ENCODE data around the gene DNMT3B. TPM values are rescaled to one million over a fixed set of nuclear protein-coding genes. Genes with fewer than 3 reads are reported as not detected.

The DNMT3B gene
- total RNA-seq, 6 donors from 2014 or later: 0.76 to 2.1 (median 1.7) TPM; not detected in 1

- DNase-seq (peak in 1 of 2 donors; percentile 76), ATAC-seq (ENCODE audit: low FRiP score in 2 of 2) (no peak)
- no peak overlapping the region for H3K4me3 ChIP-seq
- WGBS, 2 donors: 57 to 79% methylated on average over 4 of the region's 4 CpGs
- H3K9me3 ChIP-seq: no peaks in the 10 kb centered on the region
- no peaks in the 10 kb centered on the region for H3K27me3 ChIP-seq
- peaks cover 6 to 29% (median 14%) of the 10 kb centered on the region in 4 donors for H3K4me1 ChIP-seq
- TF ChIP-seq EP300 (IDR thresholded peaks at IDR 0.05) (no peak), POLR2A (IDR thresholded peaks at IDR 0.05) (no peak), CTCF (IDR thresholded peaks at IDR 0.05) (no peak), POLR2AphosphoS5 (IDR thresholded peaks at IDR 0.05) (no peak)
- H3K36me3 ChIP-seq: peaks cover 3 to 30% (median 7%) of the 10 kb centered on the region in 4 donors
- no peak overlapping the region for H3K27ac ChIP-seq
These were observed 30.3 kb upstream of the DNMT3B start for GRCh38 chr20:32731882-32732266.

GRCh38 chr20:32737371-32738223 is 24.6 kb upstream of the DNMT3B start:
- no peak for DNase-seq
- WGBS, 2 donors: 49 to 50% methylated on average over 7 of the region's 7 CpGs
- Histone ChIP-seq H3K36me3 (no peaks in the 10 kb centered on the region), H3K27ac (peak overlapping the region in 3 of 4 donors; percentile 32 to 69 (median 47)), H3K4me1 (peaks cover 8 to 34% (median 14%) of the 10 kb centered on the region in 4 donors), H3K4me3 (no peak overlapping the region), H3K27me3 (no peaks in the 10 kb centered on the region), H3K9me3 (no peaks in the 10 kb centered on the region)
- ATAC-seq (ENCODE audit: low FRiP score in 2 of 2): no peak
- TF ChIP-seq CTCF (IDR thresholded peaks at IDR 0.05) (no peak), POLR2AphosphoS5 (IDR thresholded peaks at IDR 0.05) (no peak), EP300 (IDR thresholded peaks at IDR 0.05) (no peak), POLR2A (IDR thresholded peaks at IDR 0.05) (no peak)

- Histone ChIP-seq H3K4me3 (no peak overlapping the region), H3K9me3 (no peaks in the 10 kb centered on the region), H3K27ac (no peak overlapping the region), H3K36me3 (no peaks in the 10 kb centered on the region), H3K27me3 (no peaks in the 10 kb centered on the region), H3K4me1 (peaks cover 17 to 35% (median 19%) of the 10 kb centered on the region in 4 donors)
- 87 to 93% methylated on average over 5 of the region's 5 CpGs for WGBS, 2 donors
- TF ChIP-seq CTCF (IDR thresholded peaks at IDR 0.05) (no peak), POLR2A (IDR thresholded peaks at IDR 0.05) (no peak), EP300 (IDR thresholded peaks at IDR 0.05) (no peak), POLR2AphosphoS5 (IDR thresholded peaks at IDR 0.05) (no peak)
- no peak for DNase-seq
- no peak for ATAC-seq (ENCODE audit: low FRiP score in 2 of 2)
These were observed 21.0 kb upstream of the DNMT3B start for GRCh38 chr20:32741151-32741550.

- DNase-seq: no peak
- Histone ChIP-seq H3K4me1 (peaks cover 14 to 30% (median 18%) of the 10 kb centered on the region in 4 donors), H3K9me3 (no peaks in the 10 kb centered on the region), H3K36me3 (no peaks in the 10 kb centered on the region), H3K27me3 (no peaks in the 10 kb centered on the region), H3K27ac (peak overlapping the region; percentile 85 to 93 (median 90)), H3K4me3 (peak overlapping the region; percentile 74 to 92 (median 84))
- peak in 1 of 2 donors; percentile 29 for ATAC-seq (ENCODE audit: low FRiP score in 2 of 2)
- WGBS, 2 donors: 8 to 9% methylated on average over 24 to 25 of the region's 25 CpGs
- no peak for TF ChIP-seq POLR2AphosphoS5 (IDR thresholded peaks at IDR 0.05)
- TF ChIP-seq EP300 (IDR thresholded peaks at IDR 0.05): no peak
- TF ChIP-seq CTCF (IDR thresholded peaks at IDR 0.05): no peak
- no peak for TF ChIP-seq POLR2A (IDR thresholded peaks at IDR 0.05)
These were observed 19.6 kb upstream of the DNMT3B start for GRCh38 chr20:32742322-32743236.
